Fibroblast of lung (primary cell): ENCODE measurements around the gene CDH24. TPM values are rescaled to one million over a fixed set of nuclear protein-coding genes. Genes with fewer than 3 reads are reported as not detected.
A peak's percentile ranks its signal among the peaks of the same experiment; 100 is the strongest.

Experiments
- DNase-seq, 2 donors: peaks; one replicate each; pipeline versions ENCODE4 v3.0.0 to v3.0.0-alpha.2; 2010; ENCODE audit warnings: low read depth in 2 of 2
- H2AFZ ChIP-seq: 2 replicates; pipeline ENCODE4 v1.5.1; 2012; ENCODE audit warnings: low read length, control low read depth, inconsistent platforms
- H3K27ac ChIP-seq: 2 replicates; pipeline ENCODE4 v1.5.1; 2011; ENCODE audit warnings: low read length, control low read depth; ENCODE audit not compliant: insufficient read depth
- H3K27me3 ChIP-seq: 2 replicates; pipeline ENCODE4 v1.5.1; 2011; ENCODE audit warnings: mild to moderate bottlenecking, low read length; ENCODE audit not compliant: control insufficient read depth, insufficient read depth
- H3K36me3 ChIP-seq: 2 replicates; pipeline ENCODE4 v1.5.1; 2011; ENCODE audit warnings: low read length; ENCODE audit not compliant: control insufficient read depth, insufficient read depth
- H3K4me1 ChIP-seq: 2 replicates; pipeline ENCODE4 v1.5.1; 2011; ENCODE audit warnings: low read length; ENCODE audit not compliant: control insufficient read depth, insufficient read depth; ENCODE audit errors: extremely low read depth
- H3K4me2 ChIP-seq: 2 replicates; pipeline ENCODE4 v1.5.1; 2011; ENCODE audit warnings: low read length, control low read depth; ENCODE audit not compliant: insufficient read depth; ENCODE audit errors: extremely low read depth
- H3K4me3 ChIP-seq, 4 experiments: fragments of 200-600 bp in 1 of 4; sonication (generic) in 1 of 4; replicated peaks in 1 of 4; 2 replicates each; pipeline ENCODE4 v1.5.1; 2011 to 2016; ENCODE audit warnings: low read length in 4 of 4, low read depth in 3 of 4, mild to moderate bottlenecking in 3 of 4, control low read depth in 2 of 4, inconsistent platforms in 1 of 4, mixed read lengths in 1 of 4; ENCODE audit not compliant: insufficient read depth in 1 of 4; ENCODE audit errors: control extremely low read depth in 1 of 4
- H3K79me2 ChIP-seq: 2 replicates; pipeline ENCODE4 v1.5.1; 2012; ENCODE audit warnings: mild to moderate bottlenecking, low read length, inconsistent platforms; ENCODE audit not compliant: control insufficient read depth, insufficient read depth
- H3K9ac ChIP-seq: 2 replicates; pipeline ENCODE4 v1.5.1; 2011; ENCODE audit warnings: mild to moderate bottlenecking, low read length, control low read depth; ENCODE audit not compliant: insufficient read depth
- H3K9me3 ChIP-seq: 2 replicates; pipeline ENCODE4 v1.5.1; 2012; ENCODE audit warnings: low read depth, low read length; ENCODE audit not compliant: control insufficient read depth, insufficient read depth
- H4K20me1 ChIP-seq: 2 replicates; pipeline ENCODE4 v1.5.1; 2011; ENCODE audit warnings: low read length; ENCODE audit not compliant: control insufficient read depth, insufficient read depth; ENCODE audit errors: extremely low read depth
- CTCF ChIP-seq, 2 donors: IDR thresholded peaks in 1 of 2; conservative IDR thresholded peaks in 1 of 2; 1 replicate in 1 of 2; 2 replicates in 1 of 2; pipeline ENCODE4 v1.5.1; 2011 to 2012; ENCODE audit warnings: low read length in 2 of 2, control low read depth in 1 of 2, inconsistent platforms in 1 of 2, low read depth in 1 of 2, mild to moderate bottlenecking in 1 of 2
- EZH2 ChIP-seq: IDR thresholded peaks from 2 replicates; pipeline ENCODE4 v1.5.1; 2012; ENCODE audit warnings: low read length, control low read depth, mild to moderate bottlenecking; ENCODE audit errors: missing control alignments
- polyA plus RNA-seq, 2 donors: library from polyadenylated mRNA; depleted of rRNA in 1 of 2; stranded (reverse) in 1 of 2; unstranded in 1 of 2; fragments of >200 nt; gene quantifications; 2 replicates each; pipeline ENCODE4 v1.2.1, GENCODE V29; 2011 to 2012; ENCODE audit warnings: missing spikeins in 1 of 2
- total RNA-seq: library from RNA; depleted of rRNA; stranded (reverse); fragments of >200 nt; gene quantifications from 2 replicates; pipeline ENCODE4 v1.2.1, GENCODE V29; 2014

CDH24 gene
- total and polyA plus RNA-seq, 2 donors (not counting 1 experiment from before 2014, with no cell fraction given) = 5.0 to 5.6 TPM

GRCh38 chr14:23074906-23075305 lies 17.6 kb upstream of the CDH24 start:
- Histone ChIP-seq H3K27ac (no peak overlapping the region), H3K9me3 (no peaks in the 10 kb centered on the region), H4K20me1 (no peaks in the 10 kb centered on the region), H2AFZ (no peak overlapping the region), H3K4me3 (no peak overlapping the region), H3K36me3 (peaks cover 18% of the 10 kb centered on the region), H3K9ac (no peak overlapping the region), H3K4me2 (no peak overlapping the region), H3K27me3 (no peaks in the 10 kb centered on the region), H3K4me1 (peaks cover 32% of the 10 kb centered on the region), H3K79me2 (peaks cover 21% of the 10 kb centered on the region)
- TF ChIP-seq EZH2 (no peak), CTCF (conservative IDR thresholded peaks at IDR 0.05 in 1 of 2, IDR thresholded peaks at IDR 0.05 in 1 of 2; ENCODE audit: low read depth in 1 of 2, low read length in 2 of 2) (no peak)
- DNase-seq = no peak

GRCh38 chr14:23071921-23072539 lies 14.7 kb upstream of the CDH24 start:
- Histone ChIP-seq H3K79me2 (peaks cover 45% of the 10 kb centered on the region), H3K27me3 (no peaks in the 10 kb centered on the region), H3K4me2 (peak overlapping the region; percentile 56), H4K20me1 (no peaks in the 10 kb centered on the region), H3K4me1 (peaks cover 20% of the 10 kb centered on the region), H3K9ac (no peak overlapping the region), H3K4me3 (peak overlapping the region in 2 of 4 experiments; percentile 97 to 98), H3K36me3 (peaks cover 22% of the 10 kb centered on the region), H2AFZ (no peak overlapping the region), H3K9me3 (no peaks in the 10 kb centered on the region), H3K27ac (peak overlapping the region; percentile 83)
- TF ChIP-seq EZH2 = no peak
- TF ChIP-seq CTCF (conservative IDR thresholded peaks at IDR 0.05 in 1 of 2, IDR thresholded peaks at IDR 0.05 in 1 of 2; ENCODE audit: low read depth in 1 of 2, low read length in 2 of 2) = no peak
- DNase-seq = no peak

- peak overlapping the region; percentile 94 for H3K4me2 ChIP-seq
- H3K79me2 ChIP-seq = peaks cover 49% of the 10 kb centered on the region
- H3K36me3 ChIP-seq = peaks cover 24% of the 10 kb centered on the region
- peak overlapping the region; percentile 83 for H3K27ac ChIP-seq
- H4K20me1 ChIP-seq = no peaks in the 10 kb centered on the region
- peak overlapping the region; percentile 68 to 98 (median 88) for H3K4me3 ChIP-seq
- H2AFZ ChIP-seq = no peak overlapping the region
- peaks cover 20% of the 10 kb centered on the region for H3K4me1 ChIP-seq
- DNase-seq = peak; percentile 95 to 96
- no peak for TF ChIP-seq CTCF (conservative IDR thresholded peaks at IDR 0.05 in 1 of 2, IDR thresholded peaks at IDR 0.05 in 1 of 2; ENCODE audit: low read depth in 1 of 2, low read length in 2 of 2)
- no peak for TF ChIP-seq EZH2
- no peaks in the 10 kb centered on the region for H3K27me3 ChIP-seq
- H3K9ac ChIP-seq = peak overlapping the region; percentile 76
- no peaks in the 10 kb centered on the region for H3K9me3 ChIP-seq
Measured at GRCh38 chr14:23071244-23071920, 14.1 kb upstream of the CDH24 start.
